ENCODE measurements around the gene PACRG. TPM values are rescaled to one million over a fixed set of nuclear protein-coding genes. Genes with fewer than 3 reads are reported as not detected.

PACRG gene
- total and polyA plus RNA-seq, 2 of the 4 experiments (the other 2 are of a cell fraction), result not detected

GRCh38 chr6:162821102-162821501 is 93.3 kb downstream of the PACRG start:
- Histone ChIP-seq H2AFZ (replicated peaks; ENCODE audit: low read length, poor library complexity) (no peak overlapping the region), H2AK5ac (ENCODE audit: low read depth, low read length) (no peak overlapping the region), H4K5ac (ENCODE audit: low read depth, low read length) (no peak overlapping the region), H4K20me1 (ENCODE audit: insufficient read depth, low read length) (no peaks in the 10 kb centered on the region), H3K4me3 (ENCODE audit: insufficient read depth, low read depth, low read length) (no peak overlapping the region), H3K27me3 (ENCODE audit: control insufficient read depth, insufficient read depth, low read length) (no peaks in the 10 kb centered on the region), H3K56ac (ENCODE audit: extremely low read depth, insufficient read depth, low read length) (no peak overlapping the region), H2BK20ac (ENCODE audit: low read depth, low read length) (no peak overlapping the region), H2AK9ac (replicated peaks; ENCODE audit: low read depth, low read length, poor library complexity) (no peak overlapping the region), H2BK120ac (ENCODE audit: low read depth, low read length) (no peak overlapping the region), H3K23ac (ENCODE audit: low read depth, low read length) (no peak overlapping the region), H3K9ac (ENCODE audit: low read depth, low read length) (no peak overlapping the region), H3K4ac (ENCODE audit: low read depth, low read length) (no peak overlapping the region), H3K4me2 (ENCODE audit: low read depth, low read length) (no peak overlapping the region), H3K27ac (ENCODE audit: insufficient read depth, low read length) (no peak overlapping the region), H3K14ac (replicated peaks; ENCODE audit: low read depth, low read length) (no peak overlapping the region), H3K9me3 (ENCODE audit: control insufficient read depth, insufficient read depth, low read length) (peaks cover 11% of the 10 kb centered on the region), H2BK15ac (ENCODE audit: low read depth, low read length) (no peak overlapping the region), H3K79me1 (ENCODE audit: low read depth in 1 of 2, low read length in 2 of 2) (no peaks in the 10 kb centered on the region), H3K4me1 (ENCODE audit: control insufficient read depth, insufficient read depth, low read length) (no peaks in the 10 kb centered on the region), H3K9me1 (ENCODE audit: insufficient read depth, low read length) (no peaks in the 10 kb centered on the region), H3K18ac (ENCODE audit: low read depth, low read length) (no peak overlapping the region), H4K91ac (ENCODE audit: insufficient read depth, low read depth, low read length) (no peak overlapping the region), H3K36me3 (ENCODE audit: control insufficient read depth, insufficient read depth, low read length) (no peaks in the 10 kb centered on the region), H4K8ac (ENCODE audit: low read depth in 2 of 2, low read length in 2 of 2) (no peak overlapping the region), H2BK5ac (ENCODE audit: low read depth, low read length, poor library complexity, severe bottlenecking) (no peak overlapping the region)
- intact Hi-C loops (cut with micrococcal nuclease) (no loop called here), in situ Hi-C loops (cut with MboI; ENCODE audit: low sequenced_read_pairs) (no loop called here), dilution Hi-C loops (cut with HindIII; ENCODE audit: low sequenced_read_pairs, unreplicated experiment) (no loop called here)
- CTCF ChIA-PET, result interaction anchor here (0.6 to 0.8 kb wide), 2 partner anchors 89 to 1580 kb away, joined by 3 read pairs; no protein-coding TSS in a partner anchor
- BruUV-seq (replicated peaks), result no TSS peak
- WGBS, 2 experiments (ENCODE audit: extremely low coverage in 2 of 2, insufficient read length in 1 of 2), result no CpG with 5 or more reads among the region's 3 CpGs
- POLR2A ChIA-PET (ENCODE audit: unreplicated experiment), result no interaction called here
- DNase-seq (no peak), ATAC-seq (ENCODE audit: low read depth) (no peak)
- no peak for TF ChIP-seq SMC3 (IDR thresholded peaks at IDR 0.05; ENCODE audit: low read depth, low read length)
- TF ChIP-seq MAFK (IDR thresholded peaks at IDR 0.05; ENCODE audit: low read depth, low read length), result no peak
